ENCODE results near the gene MSLN.

- TF ChIP-seq CTCF (IDR thresholded peaks at IDR 0.05; ENCODE audit: low read depth, low read length): no peak
- no peak for TF ChIP-seq EZH2phosphoT487 (IDR thresholded peaks at IDR 0.05; ENCODE audit: low read depth)
Measured at GRCh38 chr16:711084-711483, 49.5 kb upstream of the MSLN start.

Measured in OCI-LY3 (cell line).